ENCODE data around the gene ST3GAL4. TPM values are rescaled to one million over a fixed set of nuclear protein-coding genes. Genes with fewer than 3 reads are reported as not detected.

The ST3GAL4 gene
- total RNA-seq, 2 donors from 2014 or later: 27.7 to 98.0 TPM

DNA sequence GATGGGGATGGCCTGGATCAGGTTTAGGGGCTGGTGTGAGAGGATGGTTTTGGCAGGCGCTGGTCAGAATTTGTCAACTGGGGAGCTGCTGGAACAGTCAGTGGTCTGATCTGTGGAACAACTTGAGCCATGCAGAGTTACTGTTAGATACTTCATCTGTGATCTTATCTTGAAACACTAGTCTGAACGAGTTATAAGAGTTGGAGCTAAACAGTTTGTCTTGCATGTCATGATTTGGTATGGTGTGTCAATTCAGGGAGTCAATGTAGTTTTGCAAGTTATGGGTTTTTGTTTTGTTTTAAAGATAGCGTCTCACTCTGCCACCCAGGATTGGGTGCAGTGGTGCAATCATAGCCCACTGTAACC lies 54.1 kb downstream of the ST3GAL4 start:
- ATAC-seq (ENCODE audit: insufficient number of reproducible peaks, low FRiP score, low read depth): no peak
- no peaks in the 10 kb centered on the region for H3K27me3 ChIP-seq (replicated peaks; ENCODE audit: insufficient read depth)
- H3K4me3 ChIP-seq: no peak overlapping the region
- no peaks in the 10 kb centered on the region for H3K9me3 ChIP-seq
- TF ChIP-seq, protein P1, sequence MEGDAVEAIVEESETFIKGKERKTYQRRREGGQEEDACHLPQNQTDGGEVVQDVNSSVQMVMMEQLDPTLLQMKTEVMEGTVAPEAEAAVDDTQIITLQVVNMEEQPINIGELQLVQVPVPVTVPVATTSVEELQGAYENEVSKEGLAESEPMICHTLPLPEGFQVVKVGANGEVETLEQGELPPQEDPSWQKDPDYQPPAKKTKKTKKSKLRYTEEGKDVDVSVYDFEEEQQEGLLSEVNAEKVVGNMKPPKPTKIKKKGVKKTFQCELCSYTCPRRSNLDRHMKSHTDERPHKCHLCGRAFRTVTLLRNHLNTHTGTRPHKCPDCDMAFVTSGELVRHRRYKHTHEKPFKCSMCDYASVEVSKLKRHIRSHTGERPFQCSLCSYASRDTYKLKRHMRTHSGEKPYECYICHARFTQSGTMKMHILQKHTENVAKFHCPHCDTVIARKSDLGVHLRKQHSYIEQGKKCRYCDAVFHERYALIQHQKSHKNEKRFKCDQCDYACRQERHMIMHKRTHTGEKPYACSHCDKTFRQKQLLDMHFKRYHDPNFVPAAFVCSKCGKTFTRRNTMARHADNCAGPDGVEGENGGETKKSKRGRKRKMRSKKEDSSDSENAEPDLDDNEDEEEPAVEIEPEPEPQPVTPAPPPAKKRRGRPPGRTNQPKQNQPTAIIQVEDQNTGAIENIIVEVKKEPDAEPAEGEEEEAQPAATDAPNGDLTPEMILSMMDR (IDR thresholded peaks at IDR 0.05): no peak
- H3K27ac ChIP-seq: no peak overlapping the region
- H3K4me1 ChIP-seq (ENCODE audit: control insufficient read depth in 1 of 2, low read depth in 2 of 2): peaks cover 9 to 18% of the 10 kb centered on the region in 2 donors
- peaks cover 12% of the 10 kb centered on the region for H3K36me3 ChIP-seq
- no peak for DNase-seq (ENCODE audit: low spot score)

DNA sequence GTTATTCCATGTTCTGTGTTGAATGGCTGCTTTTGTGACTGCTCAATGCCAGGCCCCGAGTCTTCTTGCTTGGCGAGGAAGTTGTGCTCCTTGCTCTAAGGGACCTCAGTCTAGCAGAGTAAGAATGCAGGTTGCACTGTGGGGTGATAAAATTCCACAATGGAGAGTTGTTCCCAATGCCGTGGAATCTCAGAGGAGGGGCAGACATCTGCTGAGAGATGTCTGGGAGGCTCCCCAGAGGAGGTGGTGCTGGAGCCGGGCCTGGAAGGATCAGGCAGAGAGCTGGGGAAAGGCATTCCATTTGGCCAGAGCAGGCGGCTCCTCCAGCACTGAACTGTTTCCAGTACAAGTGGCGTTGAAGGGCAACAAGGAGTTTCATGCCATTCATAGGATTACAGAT lies 55.2 kb downstream of the ST3GAL4 start:
- Histone ChIP-seq H3K4me1 (ENCODE audit: control insufficient read depth in 1 of 2, low read depth in 2 of 2) (peaks cover 14 to 29% of the 10 kb centered on the region in 2 donors), H3K27ac (peak overlapping the region in 1 of 2 donors; percentile 24), H3K27me3 (replicated peaks; ENCODE audit: insufficient read depth) (no peaks in the 10 kb centered on the region), H3K4me3 (no peak overlapping the region), H3K36me3 (peaks cover 12% of the 10 kb centered on the region), H3K9me3 (no peaks in the 10 kb centered on the region)
- TF ChIP-seq, protein P1 (IDR thresholded peaks at IDR 0.05): no peak
- DNase-seq (ENCODE audit: low spot score) (no peak), ATAC-seq (ENCODE audit: insufficient number of reproducible peaks, low FRiP score, low read depth) (no peak)

DNA sequence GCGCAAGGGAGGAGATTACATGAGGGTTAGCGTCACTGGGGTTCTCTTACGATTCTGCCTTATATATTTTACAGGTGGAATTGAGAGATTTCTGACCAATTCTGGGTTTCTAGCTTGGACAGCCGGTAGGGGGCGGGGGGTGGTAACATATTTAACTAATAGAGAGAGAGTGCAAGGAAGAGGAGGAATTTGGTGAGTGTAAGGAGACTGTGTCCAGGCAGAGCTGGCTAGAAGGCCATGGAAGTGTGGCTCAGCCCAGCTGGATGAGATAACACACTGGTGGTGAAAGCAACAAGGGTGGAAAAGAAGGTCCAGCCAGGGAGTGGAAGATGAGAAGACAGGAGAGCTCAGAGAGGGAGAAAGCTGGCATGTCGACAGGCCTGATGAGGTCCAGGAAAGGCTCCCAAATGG lies 56.5 kb downstream of the ST3GAL4 start:
- Histone ChIP-seq H3K9me3 (no peaks in the 10 kb centered on the region), H3K27me3 (replicated peaks; ENCODE audit: insufficient read depth) (no peaks in the 10 kb centered on the region), H3K4me3 (no peak overlapping the region), H3K36me3 (peaks cover 12% of the 10 kb centered on the region), H3K27ac (no peak overlapping the region), H3K4me1 (ENCODE audit: control insufficient read depth in 1 of 2, low read depth in 2 of 2) (peaks cover 24 to 40% of the 10 kb centered on the region in 2 donors)
- ATAC-seq (ENCODE audit: insufficient number of reproducible peaks, low FRiP score, low read depth) (no peak), DNase-seq (ENCODE audit: low spot score) (no peak)
- TF ChIP-seq, protein P1 (IDR thresholded peaks at IDR 0.05): no peak

DNA sequence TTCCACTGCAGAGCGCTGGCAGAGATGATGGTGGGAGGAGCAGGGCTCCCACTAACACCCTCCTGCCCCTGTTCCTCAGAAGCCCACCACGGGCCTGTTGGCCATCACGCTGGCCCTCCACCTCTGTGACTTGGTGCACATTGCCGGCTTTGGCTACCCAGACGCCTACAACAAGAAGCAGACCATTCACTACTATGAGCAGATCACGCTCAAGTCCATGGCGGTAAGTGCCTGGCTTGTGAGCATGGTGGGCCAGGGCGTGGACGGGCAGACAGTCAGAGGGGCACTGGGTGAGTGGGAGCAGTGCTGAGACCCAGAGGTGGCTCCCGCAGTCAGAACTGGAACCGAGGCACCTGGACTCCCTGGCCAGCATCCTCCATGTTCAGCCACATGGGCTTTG lies 57.9 kb downstream of the ST3GAL4 start:
- Histone ChIP-seq H3K36me3 (peaks cover 7% of the 10 kb centered on the region), H3K4me1 (ENCODE audit: control insufficient read depth in 1 of 2, low read depth in 2 of 2) (peaks cover 27 to 44% of the 10 kb centered on the region in 2 donors), H3K27ac (peak overlapping the region; percentile 81 to 83), H3K9me3 (no peaks in the 10 kb centered on the region), H3K27me3 (replicated peaks; ENCODE audit: insufficient read depth) (no peaks in the 10 kb centered on the region), H3K4me3 (no peak overlapping the region)
- DNase-seq (ENCODE audit: low spot score): no peak
- no peak for ATAC-seq (ENCODE audit: insufficient number of reproducible peaks, low FRiP score, low read depth)
- TF ChIP-seq, protein P1 (IDR thresholded peaks at IDR 0.05): no peak

DNA sequence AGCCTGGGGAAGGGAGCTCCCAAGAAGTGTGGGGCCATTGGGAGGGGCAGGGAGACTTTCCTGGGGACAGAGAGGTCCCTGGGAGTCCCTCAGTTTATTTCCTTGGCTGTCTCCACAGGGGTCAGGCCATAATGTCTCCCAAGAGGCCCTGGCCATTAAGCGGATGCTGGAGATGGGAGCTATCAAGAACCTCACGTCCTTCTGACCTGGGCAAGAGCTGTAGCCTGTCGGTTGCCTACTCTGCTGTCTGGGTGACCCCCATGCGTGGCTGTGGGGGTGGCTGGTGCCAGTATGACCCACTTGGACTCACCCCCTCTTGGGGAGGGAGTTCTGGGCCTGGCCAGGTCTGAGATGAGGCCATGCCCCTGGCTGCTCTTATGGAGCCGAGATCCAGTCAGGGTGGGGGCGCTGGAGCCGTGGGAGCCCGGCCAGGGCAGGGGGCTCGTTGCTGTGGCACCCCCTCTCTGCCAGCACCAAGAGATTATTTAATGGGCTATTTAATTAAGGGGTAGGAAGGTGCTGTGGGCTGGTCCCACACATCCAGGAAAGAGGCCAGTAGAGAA lies 58.4 kb downstream of the ST3GAL4 start:
- TF ChIP-seq, protein P1 (IDR thresholded peaks at IDR 0.05): no peak
- H3K4me1 ChIP-seq (ENCODE audit: control insufficient read depth in 1 of 2, low read depth in 2 of 2): peaks cover 27 to 44% of the 10 kb centered on the region in 2 donors
- no peak overlapping the region for H3K4me3 ChIP-seq
- H3K9me3 ChIP-seq: no peaks in the 10 kb centered on the region
- ATAC-seq (ENCODE audit: insufficient number of reproducible peaks, low FRiP score, low read depth) (no peak), DNase-seq (ENCODE audit: low spot score) (no peak)
- no peaks in the 10 kb centered on the region for H3K27me3 ChIP-seq (replicated peaks; ENCODE audit: insufficient read depth)
- H3K36me3 ChIP-seq: peaks cover 4% of the 10 kb centered on the region
- peak overlapping the region; percentile 81 to 83 for H3K27ac ChIP-seq
